Prostate gland (tissue), 2 donors: Measurements from ENCODE around the gene MBOAT7. TPM values are rescaled to one million over a fixed set of nuclear protein-coding genes. Genes with fewer than 3 reads are reported as not detected.

Experiments used
- DNase-seq: peaks from one replicate; pipeline ENCODE4 v3.0.0-alpha.2; 2019; ENCODE audit warnings: low spot score
- H3K27ac ChIP-seq, 2 donors: fragments of 200-600 bp; sonication (generic); 2 replicates each; pipeline ENCODE4 v1.5.1; 2017 to 2019
- H3K27me3 ChIP-seq: fragments of 200-600 bp; sonication (generic); replicated peaks from 2 replicates; pipeline ENCODE4 v1.5.1; 2019; ENCODE audit not compliant: insufficient read depth
- H3K36me3 ChIP-seq, 2 donors: fragments of 200-600 bp; sonication (generic); 1 replicate in 1 of 2; 2 replicates in 1 of 2; pipeline versions ENCODE4 v1.5.1 to v1.8.1; 2017 to 2019
- H3K4me1 ChIP-seq: fragments of 200-600 bp; sonication (generic); replicated peaks from 2 replicates; pipeline ENCODE4 v1.5.1; 2019
- H3K4me3 ChIP-seq, 2 donors: fragments of 200-600 bp; sonication (generic); 2 replicates each; pipeline ENCODE4 v1.5.1; 2017 to 2019
- H3K9me3 ChIP-seq: fragments of 200-600 bp; sonication (generic); 2 replicates; pipeline ENCODE4 v1.5.1; 2017
- CTCF ChIP-seq, 4 experiments: fragments of 200-600 bp in 2 of 4; fragments of 450-650 bp in 2 of 4; sonication (generic) in 2 of 4; IDR thresholded peaks; 1 replicate in 3 of 4; 2 replicates in 1 of 4; pipeline ENCODE4 v1.5.1; 2016 to 2019; ENCODE audit warnings: antibody characterized with exemption in 4 of 4, mild to moderate bottlenecking in 2 of 4, moderate library complexity in 2 of 4
- POLR2A ChIP-seq: fragments of 450-650 bp; IDR thresholded peaks from one replicate; pipeline ENCODE4 v1.6.1; 2016; ENCODE audit warnings: antibody characterized with exemption, mild to moderate bottlenecking
- POLR2AphosphoS5 ChIP-seq: sonication (generic); formaldehyde crosslinking; IDR thresholded peaks from one replicate; pipeline ENCODE4 v1.6.1; 2017; ENCODE audit warnings: antibody characterized with exemption
- WGBS: methylation state at CpG from one replicate; pipeline ENCODE4 v1.1.5; 2018; 5-methylcytosine and 5-hydroxymethylcytosine counted together
- intact Hi-C: fragments of 100-400 bp; cut with DNase I; formaldehyde crosslinking; loops from one replicate; pipeline ENCODE4 v1.14.2; 2022
- total RNA-seq, 2 donors: library from RNA; depleted of rRNA; stranded (reverse); fragments of >200 nt; gene quantifications; one replicate each; pipeline ENCODE4 v1.1.0, GENCODE V29; 2016

Gene MBOAT7
- total RNA-seq, 2 donors from 2014 or later, result 91.7 to 430 TPM

DNA sequence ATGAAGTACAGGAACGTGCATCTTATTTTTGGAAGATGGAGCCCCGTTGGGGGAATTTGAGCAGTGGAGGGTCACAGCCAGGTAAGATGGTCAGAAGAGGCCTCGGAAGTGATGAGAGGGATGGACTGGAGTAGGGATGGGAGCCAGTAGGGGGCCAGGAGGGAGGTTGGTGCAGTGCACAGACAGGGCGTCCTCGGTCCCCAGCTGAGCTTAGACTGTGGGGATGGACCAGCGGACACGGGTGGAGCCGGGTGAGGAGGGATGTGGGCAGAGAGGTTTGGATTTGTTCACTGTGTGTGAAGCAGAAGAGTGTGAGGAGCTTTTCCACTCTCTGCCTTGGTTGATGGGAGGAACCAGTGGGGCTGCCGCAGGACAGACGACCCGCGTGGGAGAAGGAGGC is 21.9 kb upstream of the MBOAT7 start:
- Histone ChIP-seq H3K9me3 (no peaks in the 10 kb centered on the region), H3K4me3 (no peak overlapping the region), H3K4me1 (peaks cover 9% of the 10 kb centered on the region), H3K27ac (no peak overlapping the region), H3K27me3 (no peaks in the 10 kb centered on the region), H3K36me3 (peaks cover 5 to 8% of the 10 kb centered on the region in 2 donors)
- intact Hi-C loops, result no loop called here
- TF ChIP-seq CTCF (IDR thresholded peaks at IDR 0.05) (no peak), POLR2A (no peak), POLR2AphosphoS5 (no peak)
- 73% methylated on average over 12 of the region's 12 CpGs for WGBS
- no peak for DNase-seq

DNA sequence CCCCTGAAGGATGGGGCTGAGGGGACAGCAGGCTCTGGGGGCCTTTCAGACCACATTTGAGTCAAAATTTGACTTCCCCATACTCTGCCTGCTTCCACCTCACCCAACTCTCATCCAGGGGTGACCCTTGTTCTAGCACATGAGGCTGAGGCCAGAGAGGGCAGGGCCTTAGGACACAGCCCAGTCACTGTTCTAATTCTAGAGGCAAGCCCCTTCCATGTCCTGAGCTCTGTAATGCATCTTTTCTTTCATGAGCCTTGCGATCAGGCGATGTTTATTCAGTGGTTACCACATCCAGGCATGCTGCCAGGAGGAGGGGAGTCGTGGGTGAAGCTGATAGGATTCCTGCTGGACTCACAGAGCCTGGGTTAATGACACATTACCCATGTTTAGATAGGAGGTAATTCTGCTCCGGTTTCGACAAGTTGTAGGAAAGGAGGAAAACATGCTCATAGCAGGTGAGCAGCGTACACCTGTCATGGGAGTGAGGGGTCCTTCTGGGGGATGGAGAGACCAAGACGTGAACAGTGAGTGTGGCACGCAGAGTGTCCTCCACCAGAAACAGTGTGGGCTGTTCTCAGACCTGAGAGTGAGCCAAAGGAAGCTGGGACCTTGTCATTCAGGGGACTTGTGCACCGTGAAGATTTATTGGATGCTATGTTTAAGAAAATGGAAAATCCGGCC is 20.6 kb upstream of the MBOAT7 start:
- Histone ChIP-seq H3K9me3 (no peaks in the 10 kb centered on the region), H3K36me3 (peaks cover 7 to 16% of the 10 kb centered on the region in 2 donors), H3K4me1 (peaks cover 9% of the 10 kb centered on the region), H3K27me3 (no peaks in the 10 kb centered on the region), H3K4me3 (no peak overlapping the region), H3K27ac (peak overlapping the region; percentile 77 to 83)
- peak; percentile 94 for DNase-seq
- intact Hi-C loops, result no loop called here
- WGBS, result 9% methylated on average over 10 of the region's 10 CpGs
- peak; percentile 92 for TF ChIP-seq POLR2AphosphoS5
- TF ChIP-seq POLR2A, result no peak

DNA sequence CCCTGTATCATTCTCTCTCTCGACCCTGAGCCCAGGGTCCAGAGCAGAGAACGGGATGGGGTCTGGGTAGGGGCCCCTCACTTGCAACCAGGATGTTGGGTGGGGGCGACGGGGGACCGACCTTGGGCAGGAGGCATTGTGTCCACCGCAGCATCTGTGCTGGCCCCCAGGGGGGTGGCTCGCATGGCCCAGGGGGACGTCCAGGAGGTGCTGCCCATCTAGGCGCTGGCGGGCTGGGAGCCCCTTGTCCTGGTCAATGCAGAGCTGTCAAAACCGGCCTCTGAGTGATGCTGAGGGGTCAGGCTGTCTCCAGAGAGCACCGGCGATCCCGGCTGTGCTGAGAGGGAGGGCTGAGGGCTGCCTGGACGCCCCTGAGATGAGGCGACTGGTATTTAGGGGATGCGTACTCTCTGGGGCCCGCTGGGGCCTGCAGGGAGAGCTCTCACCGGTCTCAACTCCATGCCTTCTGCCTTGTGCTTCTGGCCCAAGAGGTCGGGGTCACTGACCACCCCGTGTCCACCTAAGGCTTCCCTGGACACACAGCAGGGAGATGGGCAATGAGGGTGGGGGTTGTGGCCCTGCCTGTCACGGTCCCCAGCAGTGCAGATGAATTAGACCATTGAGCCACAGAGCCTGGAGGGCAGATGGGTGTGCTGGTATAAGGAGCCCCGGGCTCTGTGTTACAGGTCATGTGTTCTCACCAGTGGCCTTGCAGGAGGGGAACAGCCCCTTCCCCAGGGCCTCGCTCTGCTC is 19.9 kb upstream of the MBOAT7 start:
- intact Hi-C loops, result no loop called here
- no peak for DNase-seq
- Histone ChIP-seq H3K36me3 (peaks cover 7 to 18% of the 10 kb centered on the region in 2 donors), H3K4me1 (peaks cover 13% of the 10 kb centered on the region), H3K4me3 (no peak overlapping the region), H3K27ac (peak overlapping the region; percentile 77 to 83), H3K27me3 (no peaks in the 10 kb centered on the region), H3K9me3 (no peaks in the 10 kb centered on the region)
- TF ChIP-seq CTCF (IDR thresholded peaks at IDR 0.05), result no peak
- TF ChIP-seq POLR2AphosphoS5, result no peak
- TF ChIP-seq POLR2A, result no peak
- 51% methylated on average over 24 of the region's 24 CpGs for WGBS

- Histone ChIP-seq H3K36me3 (peaks cover 7 to 24% of the 10 kb centered on the region in 2 donors), H3K9me3 (no peaks in the 10 kb centered on the region), H3K4me3 (no peak overlapping the region), H3K4me1 (peaks cover 14% of the 10 kb centered on the region), H3K27me3 (no peaks in the 10 kb centered on the region), H3K27ac (peak overlapping the region; percentile 77 to 83)
- intact Hi-C loops, result no loop called here
- WGBS, result 77% methylated on average over 8 of the region's 8 CpGs
- TF ChIP-seq CTCF (IDR thresholded peaks at IDR 0.05) (no peak), POLR2AphosphoS5 (no peak), POLR2A (no peak)
- no peak for DNase-seq
These were observed 19.3 kb upstream of the MBOAT7 start for GRCh38 chr19:54208784-54209057.

DNA sequence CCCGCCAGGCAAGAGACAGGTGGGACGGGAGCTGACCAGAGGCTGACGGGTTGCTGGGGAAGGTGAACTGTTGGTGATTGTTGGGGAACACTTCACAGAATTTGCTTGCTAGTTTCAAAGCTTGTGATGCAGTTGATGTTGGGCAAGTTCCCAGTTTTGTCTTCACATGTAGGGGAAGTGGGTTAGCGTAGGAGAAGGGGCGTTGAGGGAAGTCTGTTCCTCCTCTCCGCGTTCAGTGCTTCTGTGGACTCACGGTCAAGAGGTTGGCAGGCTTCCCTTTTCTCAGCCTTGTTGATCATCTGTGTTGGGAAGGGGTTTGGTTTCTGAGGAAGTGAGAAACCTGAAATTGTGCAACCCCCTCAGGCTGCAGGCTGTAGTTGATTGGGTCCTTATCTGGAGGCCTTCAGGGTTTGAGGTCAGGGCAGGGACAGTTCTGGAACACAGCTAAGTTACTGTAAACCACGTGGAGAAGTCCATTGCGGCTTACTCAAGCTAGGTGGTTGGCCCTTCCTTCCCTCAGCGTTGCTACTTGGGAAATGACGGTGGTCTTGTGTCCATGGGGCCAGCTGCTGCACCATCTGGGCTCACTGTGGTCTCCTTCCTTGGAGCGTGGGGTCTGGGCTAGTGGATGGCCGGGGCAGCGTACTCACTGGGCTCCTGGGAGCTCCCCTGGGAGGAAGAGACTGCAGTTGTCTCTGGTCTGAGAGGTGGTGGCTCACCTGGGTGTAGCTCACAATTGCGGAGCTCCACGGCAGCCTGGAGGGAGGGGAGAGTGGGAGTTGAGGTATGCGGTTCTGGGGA is 18.8 kb upstream of the MBOAT7 start:
- Histone ChIP-seq H3K9me3 (no peaks in the 10 kb centered on the region), H3K27ac (peak overlapping the region; percentile 77 to 83), H3K4me1 (peaks cover 14% of the 10 kb centered on the region), H3K36me3 (peaks cover 7 to 29% of the 10 kb centered on the region in 2 donors), H3K4me3 (no peak overlapping the region), H3K27me3 (no peaks in the 10 kb centered on the region)
- intact Hi-C loops, result no loop called here
- 67% methylated on average over 18 of the region's 18 CpGs for WGBS
- no peak for DNase-seq
- TF ChIP-seq POLR2AphosphoS5 (peak; percentile 6), CTCF (IDR thresholded peaks at IDR 0.05) (no peak)
